Tibial artery (tissue), 4 donors: ENCODE results near the gene TCEA3.

Experiments
- DNase-seq, 2 donors: peaks; one replicate each; pipeline ENCODE4 v3.0.0-alpha.2; 2019
- H3K27ac ChIP-seq, 2 donors: fragments of 200-600 bp; sonication (generic) in 1 of 2; 1 replicate in 1 of 2; 2 replicates in 1 of 2; pipeline ENCODE4 v1.5.1; 2018 to 2019; ENCODE audit warnings: mild to moderate bottlenecking in 1 of 2
- H3K27me3 ChIP-seq, 2 donors: fragments of 200-600 bp; sonication (generic) in 1 of 2; one replicate each; pipeline versions ENCODE4 v1.5.1 to v1.6.0; 2016 to 2019
- H3K36me3 ChIP-seq, 3 donors: fragments of 200-600 bp; sonication (generic) in 2 of 3; one replicate each; pipeline ENCODE4 v1.5.1; 2016 to 2019; ENCODE audit warnings: mild to moderate bottlenecking in 2 of 3
- H3K4me1 ChIP-seq, 4 donors: fragments of 200-600 bp; sonication (generic) in 2 of 4; 1 replicate in 3 of 4; 2 replicates in 1 of 4; pipeline ENCODE4 v1.5.1; 2016 to 2019
- H3K4me3 ChIP-seq, 2 donors: fragments of 200-600 bp; sonication (generic) in 1 of 2; 1 replicate in 1 of 2; 2 replicates in 1 of 2; pipeline ENCODE4 v1.5.1; 2018 to 2019; ENCODE audit warnings: mild to moderate bottlenecking in 2 of 2
- H3K9me3 ChIP-seq, 3 donors: fragments of 200-600 bp; sonication (generic) in 1 of 3; one replicate each; pipeline ENCODE4 v1.5.1; 2016 to 2019
- intact Hi-C: fragments of 100-400 bp; cut with DNase I; formaldehyde crosslinking; loops from one replicate; pipeline ENCODE4 v1.15.0; 2023; ENCODE audit warnings: low total_unique reads
- TF ChIP-seq, protein P1 (sequence below), 2 experiments: fragments of 200-600 bp in 1 of 2; fragments of 450-650 bp in 1 of 2; IDR thresholded peaks; one replicate each; pipeline ENCODE4 v1.5.1; 2017 to 2019; ENCODE audit warnings: antibody characterized with exemption in 2 of 2, mild to moderate bottlenecking in 1 of 2, moderate library complexity in 1 of 2

The TCEA3 gene

DNA sequence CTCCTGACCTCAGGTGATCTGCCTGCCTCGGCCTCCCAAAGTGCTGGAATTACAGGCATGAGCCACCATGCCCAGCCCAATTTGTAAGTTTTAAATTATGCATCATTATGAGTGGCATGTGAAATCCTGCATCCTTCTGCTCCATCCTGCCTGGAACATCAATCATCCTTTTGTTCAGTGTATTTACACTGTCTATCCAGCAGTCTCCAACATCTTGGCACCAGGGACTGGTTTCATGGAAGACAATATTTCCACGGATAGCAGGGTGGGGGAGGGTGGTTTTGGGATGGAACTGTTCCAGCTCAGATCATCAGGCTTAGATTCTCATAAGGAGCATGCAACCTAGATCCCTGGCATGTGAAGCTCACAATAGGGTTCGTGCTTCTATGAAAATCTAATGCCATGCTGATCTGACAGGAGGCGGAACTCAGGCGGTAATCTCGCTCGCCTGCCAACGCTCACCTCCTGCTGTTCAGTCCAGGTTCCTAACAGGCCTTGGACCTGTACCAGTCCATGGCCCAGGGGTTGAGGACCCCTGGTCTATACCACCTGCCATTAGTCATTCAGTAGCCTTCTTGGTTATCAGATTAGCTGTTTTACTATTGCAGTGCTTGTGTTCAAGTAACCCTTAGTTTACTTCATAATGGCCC lies 22.2 kb upstream of the TCEA3 start:
- intact Hi-C loops, result no loop called here
- no peak for DNase-seq
- no peaks in the 10 kb centered on the region for H3K27me3 ChIP-seq
- H3K27ac ChIP-seq, result no peak overlapping the region
- TF ChIP-seq, protein P1, sequence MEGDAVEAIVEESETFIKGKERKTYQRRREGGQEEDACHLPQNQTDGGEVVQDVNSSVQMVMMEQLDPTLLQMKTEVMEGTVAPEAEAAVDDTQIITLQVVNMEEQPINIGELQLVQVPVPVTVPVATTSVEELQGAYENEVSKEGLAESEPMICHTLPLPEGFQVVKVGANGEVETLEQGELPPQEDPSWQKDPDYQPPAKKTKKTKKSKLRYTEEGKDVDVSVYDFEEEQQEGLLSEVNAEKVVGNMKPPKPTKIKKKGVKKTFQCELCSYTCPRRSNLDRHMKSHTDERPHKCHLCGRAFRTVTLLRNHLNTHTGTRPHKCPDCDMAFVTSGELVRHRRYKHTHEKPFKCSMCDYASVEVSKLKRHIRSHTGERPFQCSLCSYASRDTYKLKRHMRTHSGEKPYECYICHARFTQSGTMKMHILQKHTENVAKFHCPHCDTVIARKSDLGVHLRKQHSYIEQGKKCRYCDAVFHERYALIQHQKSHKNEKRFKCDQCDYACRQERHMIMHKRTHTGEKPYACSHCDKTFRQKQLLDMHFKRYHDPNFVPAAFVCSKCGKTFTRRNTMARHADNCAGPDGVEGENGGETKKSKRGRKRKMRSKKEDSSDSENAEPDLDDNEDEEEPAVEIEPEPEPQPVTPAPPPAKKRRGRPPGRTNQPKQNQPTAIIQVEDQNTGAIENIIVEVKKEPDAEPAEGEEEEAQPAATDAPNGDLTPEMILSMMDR (IDR thresholded peaks at IDR 0.05), result no peak
- peaks cover 0 to 14% (median 1%) of the 10 kb centered on the region in 4 donors for H3K4me1 ChIP-seq
- H3K9me3 ChIP-seq, result no peaks in the 10 kb centered on the region
- no peak overlapping the region for H3K4me3 ChIP-seq
- H3K36me3 ChIP-seq, result peaks cover 0 to 19% (median 17%) of the 10 kb centered on the region in 3 donors

- no peak for DNase-seq
- H3K27me3 ChIP-seq, result no peaks in the 10 kb centered on the region
- intact Hi-C loops, result no loop called here
Observed at GRCh38 chr1:23444596-23445390, 20.2 kb upstream of the TCEA3 start.

DNA sequence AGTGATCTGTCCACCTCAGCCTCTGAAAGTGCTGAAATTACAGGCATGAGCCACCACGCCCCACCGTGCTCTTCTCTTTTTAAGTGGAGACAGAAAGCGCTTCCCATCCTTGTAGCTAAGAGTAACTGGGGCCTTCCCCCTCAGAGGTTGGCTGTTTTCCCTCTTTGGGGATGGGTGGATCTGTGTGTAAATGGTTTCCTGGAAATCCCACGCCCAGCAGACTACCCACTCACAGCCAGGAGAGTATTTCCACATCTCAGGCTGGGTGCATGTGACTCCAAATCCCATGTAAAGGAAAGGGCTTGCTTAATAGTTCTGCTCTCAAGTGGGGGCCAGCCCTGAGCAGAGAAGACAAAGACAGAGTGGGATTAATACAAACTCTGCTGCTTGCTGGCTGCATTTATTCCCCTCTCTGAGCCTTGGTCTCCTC lies 19.6 kb upstream of the TCEA3 start:
- Histone ChIP-seq H3K4me3 (no peak overlapping the region), H3K27me3 (no peaks in the 10 kb centered on the region), H3K36me3 (peaks cover 0 to 35% (median 21%) of the 10 kb centered on the region in 3 donors), H3K9me3 (no peaks in the 10 kb centered on the region), H3K27ac (no peak overlapping the region), H3K4me1 (peaks cover 0 to 3% (median 0%) of the 10 kb centered on the region in 4 donors)
- peak; percentile 91 to 93 for DNase-seq
- TF ChIP-seq, protein P1 (IDR thresholded peaks at IDR 0.05), result no peak
- intact Hi-C loops, result no loop called here

More at GRCh38 chr1:23444596-23445390, 20.2 kb upstream of the TCEA3 start:
- TF ChIP-seq, protein P1 (IDR thresholded peaks at IDR 0.05), result no peak
- Histone ChIP-seq H3K4me3 (no peak overlapping the region), H3K27ac (peak overlapping the region in 1 of 2 donors; percentile 0), H3K36me3 (peaks cover 0 to 28% (median 16%) of the 10 kb centered on the region in 3 donors), H3K4me1 (peaks cover 0 to 3% (median 0%) of the 10 kb centered on the region in 4 donors), H3K9me3 (no peaks in the 10 kb centered on the region)

- no peak overlapping the region for H3K4me3 ChIP-seq
- H3K36me3 ChIP-seq, result peaks cover 0 to 39% (median 21%) of the 10 kb centered on the region in 3 donors
- no peak overlapping the region for H3K27ac ChIP-seq
Observed at GRCh38 chr1:23442751-23443150, 18.2 kb upstream of the TCEA3 start.

GRCh38 chr1:23441446-23442148 lies 17.0 kb upstream of the TCEA3 start:
- no peak for DNase-seq
- no peak overlapping the region for H3K4me3 ChIP-seq
- intact Hi-C loops, result no loop called here
- H3K36me3 ChIP-seq, result peaks cover 0 to 49% (median 30%) of the 10 kb centered on the region in 3 donors
- peaks cover 0 to 3% (median 0%) of the 10 kb centered on the region in 4 donors for H3K4me1 ChIP-seq
- TF ChIP-seq, protein P1 (IDR thresholded peaks at IDR 0.05), result no peak
- H3K27me3 ChIP-seq, result no peaks in the 10 kb centered on the region
- H3K27ac ChIP-seq, result no peak overlapping the region
- no peaks in the 10 kb centered on the region for H3K9me3 ChIP-seq

More at GRCh38 chr1:23442751-23443150, 18.2 kb upstream of the TCEA3 start:
- intact Hi-C loops, result no loop called here
- TF ChIP-seq, protein P1 (IDR thresholded peaks at IDR 0.05), result no peak
- Histone ChIP-seq H3K9me3 (no peaks in the 10 kb centered on the region), H3K4me1 (peaks cover 0 to 3% (median 0%) of the 10 kb centered on the region in 4 donors), H3K27me3 (no peaks in the 10 kb centered on the region)
- DNase-seq, result no peak
